Hypothalamus (tissue), 51 donors: ENCODE results near the gene KRT76.

Experiments used
- DNase-seq, 51 donors: peaks; one replicate each; lab custom pipeline; 2025; lab: John Stamatoyannopoulos, UW

KRT76 gene

GRCh38 chr12:52787324-52788191 lies 10.4 kb upstream of the KRT76 start:
- DNase-seq = no peak

DNA sequence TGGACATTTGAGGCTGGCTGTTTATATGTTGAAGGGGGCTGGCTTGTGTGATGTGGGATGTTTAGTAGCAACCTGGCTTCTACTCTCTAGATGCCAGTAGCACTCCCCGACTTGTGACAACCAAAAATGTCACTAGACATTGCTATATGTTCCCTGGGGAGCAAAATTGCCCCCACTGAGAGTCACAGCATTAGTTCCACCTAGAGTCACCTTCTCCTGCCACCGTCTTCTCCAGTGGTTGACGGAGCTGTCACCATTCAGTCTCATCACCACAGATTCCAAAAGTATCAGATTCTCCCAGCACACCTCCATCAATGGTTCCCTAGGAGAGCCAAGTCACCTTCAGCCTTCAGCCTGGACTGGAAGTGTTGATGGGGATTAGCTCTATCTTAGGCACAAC lies 7.8 kb upstream of the KRT76 start:
- no peak for DNase-seq

- DNase-seq = no peak
These were observed 6.6 kb upstream of the KRT76 start for GRCh38 chr12:52783563-52784316.

- DNase-seq = no peak
These were observed 5.4 kb upstream of the KRT76 start for GRCh38 chr12:52782502-52782901.

DNA sequence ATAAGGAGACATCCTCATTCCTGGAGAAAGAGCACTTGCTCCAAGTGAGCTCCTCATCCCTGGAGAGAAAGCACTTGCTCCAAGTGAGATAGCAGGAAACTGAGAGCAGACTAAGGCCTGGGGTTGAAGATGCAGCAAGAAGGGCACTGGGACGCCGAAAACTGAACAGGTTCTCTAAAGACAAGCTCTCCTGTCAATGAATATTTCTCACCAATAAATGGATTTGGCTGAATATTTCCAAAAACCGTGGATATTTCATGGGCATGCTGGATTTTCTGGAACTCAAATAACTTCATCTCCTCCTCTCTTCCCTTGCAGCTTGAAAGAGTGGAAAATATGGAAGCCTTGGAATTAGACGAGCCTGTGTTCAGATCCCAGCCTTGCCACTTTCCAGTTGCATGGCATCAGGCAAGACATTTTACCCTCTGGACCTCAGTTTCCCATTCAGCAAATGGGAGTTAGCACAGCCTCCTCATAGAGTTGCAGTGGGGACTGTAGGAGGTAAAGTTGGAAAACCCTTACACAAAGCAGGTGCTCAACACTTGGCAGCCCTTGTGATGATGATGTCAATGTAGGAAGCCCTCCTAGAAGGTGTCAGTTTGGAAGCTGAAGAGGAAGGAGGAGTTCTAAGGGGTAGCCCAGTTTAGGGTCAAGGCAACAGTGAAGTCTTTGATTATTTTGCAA lies 4.4 kb upstream of the KRT76 start:
- DNase-seq = no peak

DNA sequence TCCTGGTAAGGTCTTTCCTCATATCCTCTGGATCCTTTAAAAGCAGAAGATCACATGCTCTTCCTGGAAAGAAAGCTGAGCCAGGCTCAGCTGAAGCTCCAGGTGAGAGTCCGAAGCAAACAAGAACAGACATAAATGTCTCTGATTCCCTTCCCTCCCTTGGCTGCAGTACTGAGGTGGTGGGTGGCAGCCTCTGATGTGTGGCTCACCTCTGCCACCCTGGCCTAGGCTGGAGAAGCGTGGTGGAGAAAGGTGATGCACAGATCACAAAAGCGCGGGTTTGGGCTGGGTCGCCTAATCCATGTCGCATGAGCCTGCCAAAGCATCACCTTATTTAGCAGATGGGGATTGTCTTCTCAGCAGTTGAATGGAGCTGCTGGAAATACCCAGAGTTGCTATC lies 2.8 kb upstream of the KRT76 start:
- DNase-seq = no peak

- DNase-seq = no peak
These were observed 1.7 kb upstream of the KRT76 start for GRCh38 chr12:52778833-52779232.

GRCh38 chr12:52777566-52777965 lies 421 bp upstream of the KRT76 start:
- no peak for DNase-seq

GRCh38 chr12:52776435-52776834 lies 710 bp downstream of the KRT76 start:
- no peak for DNase-seq

GRCh38 chr12:52774629-52775250 lies 2.4 kb downstream of the KRT76 start:
- DNase-seq = no peak

DNA sequence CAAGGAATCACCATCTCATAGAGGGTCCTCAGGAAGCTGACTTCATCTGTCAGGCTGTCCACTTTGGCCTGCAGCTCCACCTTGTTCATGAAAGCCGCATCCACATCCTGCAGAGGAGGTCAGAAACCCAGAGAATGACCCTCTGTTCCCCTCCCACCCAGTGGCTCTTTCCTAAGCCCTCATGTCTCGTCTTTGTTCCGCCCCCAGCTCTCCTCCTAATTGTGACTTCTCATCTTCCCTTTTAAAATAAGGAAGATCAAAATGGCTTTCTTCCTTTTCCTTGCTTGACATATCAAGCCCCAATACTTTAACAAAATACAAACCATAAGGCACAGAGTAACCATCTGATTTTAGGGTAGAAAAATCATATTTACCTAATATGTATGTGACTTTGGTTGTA lies 4.4 kb downstream of the KRT76 start:
- no peak for DNase-seq

DNA sequence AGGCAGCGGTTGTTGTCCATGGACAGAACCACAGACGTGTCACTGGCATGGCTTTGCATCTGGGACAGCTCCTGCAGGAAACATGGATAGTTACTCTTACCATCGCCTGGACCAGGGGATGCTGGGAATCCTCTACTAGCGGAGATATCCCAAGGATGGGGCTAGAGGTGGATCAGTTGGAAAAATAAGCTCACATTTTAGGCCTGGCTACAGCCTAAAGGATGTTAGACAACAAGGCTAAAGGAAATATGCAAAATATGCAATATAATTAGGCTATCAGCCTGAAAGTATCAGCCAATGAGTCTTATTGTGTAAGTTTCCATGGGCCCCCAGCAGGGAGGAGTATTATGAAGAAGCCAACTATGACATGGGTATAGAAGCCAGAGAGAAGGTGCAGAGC lies 5.0 kb downstream of the KRT76 start:
- no peak for DNase-seq

GRCh38 chr12:52771505-52771904 lies 5.6 kb downstream of the KRT76 start:
- DNase-seq = no peak

DNA sequence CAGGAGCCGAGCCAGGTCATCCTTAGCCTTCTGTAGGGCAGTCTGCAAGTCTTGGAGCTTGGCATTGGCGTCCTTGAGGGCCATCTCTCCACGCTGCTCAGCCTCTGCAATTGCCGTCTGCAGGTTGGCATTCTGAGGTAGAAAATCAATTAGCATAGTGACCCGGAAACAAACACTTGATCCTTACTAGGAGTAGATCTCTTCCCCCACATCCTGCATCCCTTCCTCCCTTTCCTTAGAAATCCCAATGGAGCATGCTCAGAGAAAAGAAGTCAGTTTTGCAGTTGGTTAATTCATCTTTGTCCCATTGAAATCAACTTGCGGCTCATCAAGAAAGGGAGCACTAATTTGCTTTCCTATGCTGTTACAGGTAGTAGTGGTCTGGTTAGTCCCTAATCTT lies 6.1 kb downstream of the KRT76 start:
- DNase-seq = no peak

DNA sequence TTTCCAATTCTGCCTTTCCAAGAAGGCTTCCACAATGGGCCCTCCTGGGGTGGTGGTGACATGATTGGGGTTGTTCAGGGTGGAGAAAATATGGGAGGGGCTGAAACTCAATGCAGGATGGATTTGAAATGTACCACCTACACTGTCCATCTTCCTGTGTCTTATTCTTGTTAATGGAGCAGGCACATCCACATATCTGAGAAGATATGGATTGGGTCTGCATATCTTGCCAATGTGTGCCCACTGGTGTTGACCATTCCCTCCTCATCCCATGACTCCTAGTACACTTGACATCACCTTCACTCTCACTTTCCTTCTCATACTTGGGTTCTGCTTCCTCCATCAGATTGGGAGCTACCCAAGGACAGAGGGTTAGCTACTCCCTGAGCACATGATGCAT lies 7.2 kb downstream of the KRT76 start:
- DNase-seq = no peak

GRCh38 chr12:52769354-52769753 lies 7.8 kb downstream of the KRT76 start:
- no peak for DNase-seq

GRCh38 chr12:52768479-52769200 lies 8.5 kb downstream of the KRT76 start:
- DNase-seq = no peak

- DNase-seq = no peak
These were observed 9.7 kb downstream of the KRT76 start for GRCh38 chr12:52767427-52767826.

DNA sequence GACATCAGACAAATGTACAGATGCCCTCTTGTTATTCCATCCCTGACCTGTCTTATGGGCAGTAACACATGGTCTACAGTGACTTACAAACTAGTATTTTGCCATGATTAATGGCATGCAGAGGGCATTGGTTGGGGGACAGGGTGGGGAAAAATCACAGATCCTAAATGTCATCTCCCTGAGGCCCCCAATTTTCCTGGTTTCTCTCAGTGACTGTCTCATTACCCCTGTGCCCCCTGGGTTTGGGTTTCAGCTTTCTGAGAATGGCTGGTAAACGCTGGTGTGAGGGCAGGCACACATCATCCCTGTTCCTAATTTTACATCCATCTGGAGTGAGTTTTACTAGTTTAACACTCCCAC lies 10.1 kb downstream of the KRT76 start:
- no peak for DNase-seq

- DNase-seq = no peak
These were observed 10.7 kb downstream of the KRT76 start for GRCh38 chr12:52766351-52767019.
